AG20443 (cell line): ENCODE measurements around the gene NME7.
"Not testable (repeated sequence)": the region's sequence is repeated elsewhere in the genome, so short reads cannot be mapped to it uniquely, and the experiment has no call there.

Experiments
- DNase-seq: peaks from one replicate; pipeline ENCODE4 v3.0.0; 2012; ENCODE audit warnings: low spot score, mixed read lengths

Gene NME7

DNA sequence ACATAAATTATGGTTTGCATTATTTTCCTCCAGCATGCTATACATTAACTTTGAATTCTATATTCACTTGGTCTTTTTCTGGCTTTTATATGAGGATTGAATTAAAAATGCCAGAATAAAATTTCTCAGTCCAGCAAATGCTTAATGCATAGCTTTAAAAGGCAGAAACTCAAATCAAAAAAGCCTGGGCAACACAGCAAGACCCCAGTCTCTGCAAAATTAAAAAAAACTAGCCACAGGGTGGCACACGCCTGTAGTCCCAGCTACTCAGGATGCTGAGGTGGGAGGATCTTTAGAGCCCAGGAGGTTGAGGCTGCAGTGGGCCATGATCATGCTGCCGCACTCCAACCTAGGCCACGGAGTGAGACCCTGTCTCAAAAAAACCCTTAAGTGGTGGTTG lies 241.3 kb downstream of the NME7 start:
- DNase-seq, result no peak

DNA sequence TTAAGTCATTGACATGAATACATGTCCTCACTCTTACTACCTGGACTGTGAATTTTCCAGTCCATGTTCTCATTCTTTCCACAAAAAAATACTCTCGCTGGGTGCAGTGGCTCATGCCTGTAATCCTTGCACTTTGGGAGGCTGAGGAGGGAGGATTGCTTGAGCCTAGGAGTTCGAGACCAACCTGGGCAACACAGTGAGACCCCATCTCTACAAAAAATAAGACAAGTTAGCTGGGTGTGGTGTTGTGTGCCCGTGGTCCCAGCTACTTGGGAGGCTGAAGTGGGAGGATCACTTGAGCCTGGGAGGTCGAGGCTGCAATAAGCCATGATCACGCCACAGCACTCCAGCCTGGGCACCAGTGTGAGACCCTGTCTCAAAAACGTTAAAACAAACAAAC lies 242.0 kb downstream of the NME7 start:
- DNase-seq, result not testable (repeated sequence)

DNA sequence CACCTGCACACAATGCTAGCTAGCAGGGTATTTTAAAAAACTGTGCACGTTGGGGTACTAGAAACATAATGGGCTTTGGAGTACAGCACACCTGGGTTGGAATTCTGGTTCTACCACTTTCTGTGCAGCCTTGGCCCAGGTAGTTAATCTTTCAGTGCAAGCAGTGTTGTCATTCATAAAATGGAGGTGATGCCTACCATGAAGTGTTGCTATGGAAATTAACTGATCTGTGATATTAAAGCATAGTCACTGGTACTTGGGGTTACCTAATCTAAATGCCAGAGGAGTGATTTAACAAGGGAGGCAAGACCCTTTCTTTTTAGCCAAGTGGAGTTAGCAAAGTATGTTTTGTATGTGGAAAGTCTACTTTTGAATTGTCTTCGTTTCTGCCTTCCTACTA lies 243.1 kb downstream of the NME7 start:
- DNase-seq, result no peak

DNA sequence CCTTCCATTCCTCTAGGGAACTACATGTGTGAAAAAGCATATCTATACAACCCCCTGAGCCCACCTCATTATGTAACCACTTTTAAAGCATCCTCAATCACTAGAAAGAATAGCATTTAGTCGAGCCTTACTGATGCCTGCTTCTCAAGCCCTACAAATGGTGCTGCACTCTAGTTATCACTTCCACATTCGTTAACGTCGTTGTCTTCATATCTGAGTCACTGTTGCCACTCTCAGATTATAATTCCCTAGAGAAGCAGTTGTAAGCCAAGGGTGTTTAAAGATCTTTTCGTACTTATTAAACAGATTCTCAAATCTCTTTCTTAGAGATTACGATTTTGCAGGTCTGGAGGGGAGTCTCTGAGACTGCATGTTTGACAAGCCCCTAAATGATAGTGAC lies 244.6 kb downstream of the NME7 start:
- DNase-seq, result no peak

DNA sequence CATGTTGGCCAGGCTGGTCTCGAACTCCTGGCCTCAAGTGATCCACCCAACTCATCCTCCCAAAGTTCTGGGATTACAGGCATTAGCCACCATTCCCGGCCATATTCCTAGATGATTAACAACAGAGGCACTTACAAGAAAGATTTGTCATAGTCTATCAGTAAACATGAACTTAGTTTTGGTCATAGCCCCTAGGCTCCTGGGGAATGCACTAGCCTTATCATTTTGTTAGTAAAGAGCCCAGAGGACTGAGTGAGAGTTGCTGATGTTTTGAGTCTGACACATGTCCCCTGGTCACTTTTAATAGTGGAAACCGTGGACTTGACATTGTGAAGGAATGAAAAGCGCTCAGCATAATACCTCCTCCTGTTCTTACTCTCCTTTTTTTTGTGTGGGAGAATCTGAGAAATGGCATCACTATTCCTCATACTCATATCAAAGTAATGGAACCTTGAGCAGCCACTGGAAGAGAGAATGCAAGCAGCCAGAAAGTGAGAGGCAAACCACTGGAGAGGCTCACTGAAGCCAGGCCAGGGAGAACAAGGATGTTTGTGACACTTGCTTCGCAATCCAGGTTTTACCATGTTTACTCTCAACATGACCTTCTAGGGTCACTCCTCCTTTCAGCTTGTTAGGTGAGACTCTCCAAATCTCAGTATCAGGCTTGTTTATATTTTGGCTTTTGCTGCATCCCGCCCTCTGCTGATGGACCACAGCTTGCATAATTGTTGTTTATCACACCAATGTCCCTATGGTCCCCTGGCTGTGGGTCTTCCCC lies 246.3 kb downstream of the NME7 start:
- DNase-seq, result no peak

DNA sequence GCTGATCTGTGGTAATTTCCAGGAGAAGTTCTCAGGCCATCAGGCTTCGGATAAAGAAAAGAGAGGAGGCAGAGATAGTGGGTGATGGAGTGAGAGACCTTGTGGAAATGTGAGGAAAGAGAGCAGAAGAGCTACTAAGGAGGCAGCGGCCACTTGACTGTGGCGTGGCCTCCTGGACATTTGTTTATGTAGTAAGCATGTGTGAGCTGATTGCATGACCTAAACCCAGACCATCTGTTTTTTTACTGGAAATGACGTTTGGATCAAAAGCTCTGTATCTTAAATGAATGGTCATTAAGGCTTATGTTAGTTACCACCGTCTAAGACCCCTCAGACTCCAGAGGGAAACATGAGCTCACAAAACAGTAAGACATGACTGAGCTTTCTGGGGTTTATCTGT lies 247.5 kb downstream of the NME7 start:
- no peak for DNase-seq

DNA sequence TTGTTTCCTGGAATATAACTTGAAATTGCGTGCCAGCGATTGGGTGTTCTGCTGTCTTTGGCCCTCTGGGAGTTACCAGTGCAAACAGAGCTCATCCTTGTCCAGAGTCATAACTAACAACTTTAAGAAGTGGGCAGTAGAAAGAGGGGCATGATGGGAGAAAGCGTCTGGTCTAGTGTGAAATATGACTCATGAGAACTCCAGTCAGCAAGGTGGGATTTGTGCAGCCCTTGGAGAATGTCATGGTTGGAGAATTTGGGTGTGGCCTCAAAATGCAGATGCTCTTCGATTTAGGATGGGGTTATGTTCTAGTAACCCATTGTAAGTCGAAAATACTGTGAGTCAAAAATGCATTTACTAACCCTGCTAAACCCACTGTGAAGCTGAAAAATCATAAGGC lies 248.2 kb downstream of the NME7 start:
- peak; percentile 49 for DNase-seq

DNA sequence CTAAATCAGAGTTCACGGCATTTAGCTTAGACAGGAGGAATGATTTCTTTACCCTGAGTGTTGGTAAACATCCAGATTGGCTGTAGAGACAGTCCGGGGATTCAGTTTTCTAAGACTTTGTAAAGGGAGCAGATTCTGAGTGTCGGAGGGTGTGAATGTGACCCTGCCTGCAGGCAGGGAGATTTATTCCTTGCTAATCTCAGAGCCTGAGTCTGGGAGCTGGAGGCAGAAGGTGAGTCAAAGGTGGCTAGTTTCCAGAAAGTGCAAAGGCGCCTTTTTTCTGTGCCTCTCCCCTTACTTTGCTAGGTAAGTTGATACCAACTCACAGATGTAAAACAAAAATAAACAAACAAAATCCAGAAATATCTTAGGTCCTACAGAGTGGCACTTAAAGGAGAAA lies 249.4 kb downstream of the NME7 start:
- DNase-seq, result no peak

DNA sequence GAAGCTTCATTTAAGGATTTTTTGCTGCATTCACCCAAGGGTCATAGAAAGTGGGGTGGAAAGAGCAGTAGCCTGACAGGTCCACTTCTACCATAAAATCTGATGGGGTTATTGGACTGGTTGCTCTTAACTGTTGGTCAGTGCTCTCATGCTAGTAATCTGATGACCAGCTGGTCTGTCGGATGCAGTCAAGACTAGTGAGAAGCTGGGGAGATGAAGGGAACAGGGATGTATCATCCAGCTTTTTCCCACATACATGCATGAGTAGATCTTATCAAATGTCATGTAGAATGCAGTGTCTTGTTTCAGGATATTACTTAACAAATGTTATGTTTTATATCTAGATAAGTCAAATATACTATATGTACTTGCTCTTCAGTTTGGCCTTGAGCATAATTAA lies 250.0 kb downstream of the NME7 start:
- no peak for DNase-seq

DNA sequence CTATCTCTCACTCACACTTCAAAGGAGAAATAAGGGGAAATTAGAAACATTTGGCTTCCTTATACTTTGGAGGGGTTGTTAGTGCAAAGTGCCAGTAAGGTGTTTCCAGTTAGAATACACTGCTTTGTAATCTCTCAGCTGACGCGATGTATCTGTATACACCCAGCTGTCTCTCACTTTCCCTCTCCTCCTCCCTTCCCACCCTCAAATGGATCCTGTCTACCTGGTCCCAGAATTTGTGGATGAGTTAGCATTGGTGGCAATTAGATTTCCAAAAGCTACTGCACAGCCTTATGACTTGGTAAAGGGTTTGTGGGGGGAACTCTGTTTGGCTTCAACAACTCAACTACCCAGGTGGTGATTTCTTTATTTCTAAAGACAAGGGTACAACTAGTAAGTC lies 250.6 kb downstream of the NME7 start:
- no peak for DNase-seq

DNA sequence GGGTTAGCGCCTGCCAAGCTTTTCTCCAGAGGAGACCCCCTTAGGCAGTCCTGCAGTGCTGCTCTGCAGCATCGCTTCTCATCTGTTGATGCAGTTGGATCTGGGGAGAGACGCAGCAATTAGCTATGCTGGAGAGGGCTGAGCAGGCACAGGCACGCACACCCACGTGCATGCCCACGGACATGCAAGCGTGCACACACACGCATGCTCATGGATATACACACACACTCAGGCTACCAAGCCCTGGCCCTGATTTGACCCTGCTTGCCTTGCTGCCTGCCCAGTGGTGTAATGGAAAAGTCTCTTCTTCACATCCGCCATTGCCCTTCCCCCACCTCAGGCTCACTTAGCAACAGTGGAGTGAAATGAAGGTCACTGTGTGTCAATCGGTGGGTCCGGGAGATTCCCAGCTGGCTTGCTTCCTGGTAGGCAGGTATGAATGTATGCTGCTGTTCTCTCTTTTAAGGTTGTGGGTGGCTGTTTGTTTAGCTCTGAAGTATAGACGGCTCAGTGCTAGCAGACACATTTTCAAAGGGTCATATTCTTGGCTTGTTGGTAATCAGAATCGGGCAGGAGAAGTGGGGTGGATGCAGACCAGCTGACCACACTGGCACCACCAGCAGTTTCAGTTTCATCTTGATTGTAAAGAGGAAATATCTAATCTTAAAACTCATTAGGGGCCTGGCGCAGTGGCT lies 251.6 kb downstream of the NME7 start:
- DNase-seq, result no peak

DNA sequence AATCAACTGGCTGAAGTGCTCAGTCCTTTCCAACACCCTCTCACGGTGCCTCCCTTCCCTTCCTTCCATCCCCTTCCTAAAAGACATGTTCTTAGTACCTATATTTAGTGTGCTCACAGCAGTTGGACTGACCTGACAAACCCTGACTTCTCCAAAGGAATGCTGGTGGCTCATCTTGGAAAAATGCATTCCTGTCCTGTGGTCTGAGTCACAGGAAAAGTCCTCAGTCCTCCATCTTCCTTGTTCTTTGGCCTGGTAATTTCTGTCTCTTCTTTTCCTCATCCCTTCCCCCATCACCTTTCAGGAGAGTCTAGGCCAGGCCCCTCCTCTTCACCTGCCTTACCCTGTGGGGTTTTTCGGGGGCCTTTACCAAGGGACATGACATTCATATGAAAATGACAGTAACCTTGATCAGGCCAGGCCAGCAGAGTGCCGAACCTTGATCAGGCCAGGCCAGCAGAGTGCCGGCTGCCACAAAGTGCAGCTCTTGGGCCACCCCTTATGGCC lies 253.9 kb downstream of the NME7 start:
- DNase-seq, result peak; percentile 87

DNA sequence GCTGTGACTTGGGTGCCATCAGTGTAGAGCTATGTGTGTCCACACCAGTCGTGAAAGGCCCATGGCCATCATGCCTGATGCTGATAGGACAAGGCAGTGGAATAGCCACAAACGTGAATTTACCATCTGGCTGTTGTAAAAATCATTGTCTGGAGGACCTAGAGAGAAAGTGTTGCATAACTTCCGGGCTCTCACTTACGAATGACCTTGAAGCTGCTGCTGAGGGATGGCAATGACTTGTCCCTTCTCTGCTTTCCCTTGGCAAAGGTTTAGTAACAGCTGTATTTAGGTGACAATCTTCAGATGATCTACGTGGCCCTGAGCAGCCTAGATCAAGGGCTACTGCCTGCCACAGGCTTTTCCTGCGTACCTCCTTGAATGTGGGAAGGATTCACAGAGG lies 255.4 kb downstream of the NME7 start:
- DNase-seq, result no peak

DNA sequence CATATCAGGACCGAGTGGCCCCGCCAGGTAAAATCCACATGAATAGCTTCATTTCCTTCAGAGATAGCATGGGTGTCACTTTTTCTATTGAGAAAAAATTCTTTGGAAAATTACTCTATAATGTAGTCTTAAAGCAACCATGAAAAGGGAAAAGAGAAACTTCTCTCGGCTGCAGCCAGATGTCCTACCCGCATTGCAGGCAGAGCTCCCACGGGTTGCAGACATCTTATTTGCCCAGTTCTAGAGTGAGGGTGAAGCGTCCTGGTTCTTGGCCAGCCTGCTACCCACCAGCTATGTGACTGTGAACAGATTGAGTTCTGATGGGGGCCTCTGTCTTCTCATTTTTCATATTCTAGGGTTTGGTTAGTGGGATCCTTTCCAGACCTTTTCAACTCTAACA lies 256.1 kb downstream of the NME7 start:
- DNase-seq, result no peak

DNA sequence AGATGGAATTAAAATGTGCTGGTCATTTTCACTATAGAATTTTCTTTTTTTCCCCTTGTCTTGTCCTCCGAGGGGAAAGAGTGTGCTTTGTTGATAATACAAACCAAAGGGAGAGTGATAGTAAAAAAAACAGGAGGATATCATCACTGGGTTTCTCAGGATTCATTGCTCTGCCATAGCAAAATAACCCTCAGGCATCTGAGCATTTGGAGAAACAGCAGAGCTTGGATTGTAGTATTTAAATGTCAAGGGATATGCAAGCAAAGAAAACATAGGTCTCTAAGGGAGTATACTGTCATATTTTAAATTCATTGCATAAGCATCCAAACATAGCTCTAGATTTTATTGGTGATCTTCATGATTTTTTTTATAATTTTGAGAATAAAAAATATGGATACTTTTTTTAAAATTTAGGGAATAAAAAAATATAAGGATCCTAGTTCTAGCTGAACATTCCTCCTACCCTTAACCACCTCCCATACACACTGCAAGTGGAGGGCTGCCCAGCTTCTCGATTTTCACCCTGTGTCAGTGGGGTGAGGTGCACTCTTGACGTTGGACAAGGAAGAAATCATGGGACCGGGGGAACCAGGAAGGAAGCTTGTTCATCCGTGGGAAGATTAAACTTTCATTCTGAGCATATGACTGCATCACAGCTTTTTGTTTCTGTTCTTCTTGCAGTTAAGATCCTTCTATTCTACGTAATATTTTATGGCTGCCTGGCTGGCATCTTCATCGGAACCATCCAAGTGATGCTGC lies 256.7 kb downstream of the NME7 start:
- DNase-seq, result no peak

DNA sequence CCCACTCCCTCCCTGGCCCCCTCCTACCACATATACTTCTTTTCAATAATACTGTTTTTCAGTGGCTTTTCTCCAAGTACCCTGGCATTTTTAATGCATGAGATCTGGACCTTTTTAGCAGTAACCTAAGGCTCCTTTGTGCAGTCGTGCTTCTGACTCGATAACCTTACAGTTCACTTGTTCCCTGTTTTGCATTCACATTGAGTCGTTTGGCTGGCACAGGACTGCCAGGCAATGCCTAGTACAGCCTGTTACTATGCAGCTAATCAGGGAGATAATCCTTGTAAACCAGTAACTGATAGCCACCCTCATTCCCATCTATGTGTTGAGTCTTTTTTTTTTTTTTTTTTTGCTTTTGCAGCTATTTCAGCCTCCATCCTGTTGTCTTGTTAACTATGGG lies 257.4 kb downstream of the NME7 start:
- no peak for DNase-seq

DNA sequence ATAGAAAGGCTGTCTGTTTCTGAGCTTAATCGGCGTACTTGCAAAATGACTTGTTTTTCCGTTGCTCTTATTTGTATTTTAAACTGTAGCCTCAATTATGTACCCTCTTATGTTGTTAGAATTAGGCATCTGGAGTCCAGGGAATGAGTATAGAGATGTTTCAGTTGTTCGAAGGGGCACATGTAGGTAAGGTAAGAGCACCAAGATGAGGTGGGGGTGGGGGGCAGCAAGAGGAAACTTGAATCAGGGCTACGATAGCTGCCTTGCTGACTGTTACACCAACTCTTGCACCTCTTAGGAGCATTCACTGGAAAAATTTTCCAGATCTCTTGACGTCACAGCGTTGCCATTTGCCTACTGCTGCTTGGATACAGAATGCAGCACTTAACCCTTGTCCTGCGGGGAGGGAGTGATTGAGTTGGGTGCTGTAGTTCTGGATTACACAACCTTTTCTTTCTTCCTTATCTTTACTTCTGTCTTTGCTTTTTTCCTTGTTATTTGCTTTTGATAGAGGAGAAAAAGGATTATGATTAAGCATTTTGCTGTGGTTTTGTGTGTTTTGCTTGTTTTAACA lies 257.9 kb downstream of the NME7 start:
- DNase-seq, result peak; percentile 33

DNA sequence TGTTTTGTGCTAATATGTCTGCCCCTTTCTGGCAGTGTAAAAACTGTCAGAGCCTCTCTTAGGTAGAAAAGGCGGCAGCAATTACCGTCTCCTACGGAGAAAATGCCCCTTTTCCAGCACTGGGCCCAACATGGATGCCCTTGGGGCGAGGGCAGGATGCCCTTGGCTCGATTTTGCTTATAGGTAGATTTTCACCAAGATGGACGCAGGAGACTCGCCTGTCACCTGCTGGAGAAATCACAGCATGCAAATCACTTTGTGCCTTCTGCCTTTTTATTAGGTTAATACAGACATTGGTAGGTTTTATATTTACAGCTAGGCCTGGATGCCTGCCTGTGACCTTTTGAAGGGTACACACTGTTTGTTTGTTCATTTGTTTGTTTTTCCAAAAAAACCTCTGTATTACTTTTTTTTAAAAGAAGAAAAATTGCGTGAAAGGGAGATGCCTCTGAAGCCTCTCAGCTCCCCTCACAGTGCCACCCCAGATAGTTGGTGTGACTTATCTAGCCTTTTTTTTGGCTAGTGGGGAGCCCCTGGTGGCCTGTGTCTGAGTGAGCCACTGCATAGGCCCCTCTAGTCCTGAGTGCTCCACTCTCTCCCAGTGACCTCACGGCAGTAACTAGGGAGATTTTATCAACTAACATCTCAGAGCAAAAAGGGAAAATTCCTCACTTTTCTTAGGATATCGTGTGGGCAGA lies 258.6 kb downstream of the NME7 start:
- no peak for DNase-seq

DNA sequence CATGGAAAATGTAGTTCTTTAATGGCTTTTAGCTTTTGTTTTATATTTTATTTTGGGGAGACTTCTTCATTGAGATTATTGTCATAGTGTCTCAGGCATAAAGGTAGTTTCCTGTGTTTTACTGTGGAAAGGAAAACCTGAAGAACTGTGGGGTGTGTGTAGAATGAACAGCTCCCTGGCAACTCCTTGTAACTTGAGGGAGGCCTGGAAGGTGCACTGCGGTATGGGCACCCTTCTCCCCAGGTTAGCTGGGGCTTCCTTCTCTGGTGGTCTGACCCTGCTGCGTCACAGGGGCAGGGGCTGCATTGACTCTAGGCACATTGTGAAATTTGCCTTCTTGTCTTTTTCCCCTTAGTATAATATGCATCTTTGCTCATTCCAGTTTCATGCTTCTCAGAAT lies 259.4 kb downstream of the NME7 start:
- no peak for DNase-seq

DNA sequence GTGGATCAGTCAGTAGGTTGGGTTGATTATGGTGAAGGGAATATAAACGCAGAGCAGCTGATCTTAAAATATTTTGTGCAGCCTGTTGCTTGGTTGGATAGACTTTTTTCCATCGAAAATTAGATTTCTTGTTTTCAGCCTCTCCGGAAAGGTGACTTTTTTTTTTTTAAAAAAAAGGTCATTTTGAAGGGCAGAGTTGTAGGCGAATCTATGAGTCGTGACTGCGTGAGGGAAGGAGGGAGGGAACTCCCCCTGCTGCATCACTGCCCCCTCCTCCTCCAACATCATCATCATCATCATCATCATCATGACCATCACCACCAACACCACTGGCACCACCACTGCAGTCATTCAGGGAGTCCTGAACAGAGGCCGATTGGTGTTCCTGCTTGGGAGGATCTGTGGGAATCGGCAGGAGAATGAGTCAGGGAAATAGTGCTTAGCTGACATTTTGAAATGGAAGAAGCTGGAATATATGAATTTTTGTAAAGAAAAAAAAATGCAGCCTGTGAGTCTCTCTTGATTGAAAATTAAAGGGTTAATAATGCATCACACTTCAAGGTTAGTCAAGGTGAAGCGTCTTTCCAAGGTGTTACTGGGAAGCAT lies 259.9 kb downstream of the NME7 start:
- peak; percentile 18 for DNase-seq

DNA sequence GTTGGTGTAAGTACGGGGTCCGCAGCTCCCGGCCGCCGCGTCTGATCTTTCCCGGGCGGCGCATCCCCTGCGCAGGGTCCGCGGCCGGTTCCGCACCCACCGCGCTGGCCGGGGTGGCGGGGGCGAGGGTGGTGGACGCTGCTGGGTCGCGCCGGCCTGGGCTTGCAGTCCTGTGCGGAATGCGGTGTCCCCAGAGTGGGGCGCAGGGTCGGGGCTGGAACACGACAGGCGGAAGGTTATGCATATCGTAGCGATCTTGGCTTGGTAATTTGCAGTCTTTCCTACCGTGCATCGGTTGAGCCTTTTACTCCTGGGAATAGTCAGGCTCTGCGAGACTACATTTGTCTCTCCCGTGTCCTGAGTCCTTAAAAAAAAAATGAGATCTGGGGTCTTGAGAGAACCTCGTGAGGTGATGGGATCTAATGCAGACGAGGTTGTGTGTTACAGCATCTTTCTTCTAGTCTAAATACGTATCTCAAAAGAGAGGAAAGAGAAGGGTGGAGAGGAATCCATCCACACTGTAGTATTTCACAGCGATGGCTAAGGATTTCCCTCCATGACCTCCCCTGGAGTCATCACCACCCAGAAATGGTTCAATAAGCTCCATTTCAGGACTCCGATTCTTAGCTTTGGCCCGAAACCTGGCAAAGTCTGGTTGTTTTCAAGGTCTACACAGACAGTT lies 260.5 kb downstream of the NME7 start:
- no peak for DNase-seq
